ENCODE measurements around the gene NSUN2. TPM values are rescaled to one million over a fixed set of nuclear protein-coding genes. Genes with fewer than 3 reads are reported as not detected.

Gene NSUN2
- total and polyA plus RNA-seq, 2 donors (not counting 3 experiments of a cell fraction or from before 2014, with no cell fraction given), result 53.7 to 73.0 TPM

DNA sequence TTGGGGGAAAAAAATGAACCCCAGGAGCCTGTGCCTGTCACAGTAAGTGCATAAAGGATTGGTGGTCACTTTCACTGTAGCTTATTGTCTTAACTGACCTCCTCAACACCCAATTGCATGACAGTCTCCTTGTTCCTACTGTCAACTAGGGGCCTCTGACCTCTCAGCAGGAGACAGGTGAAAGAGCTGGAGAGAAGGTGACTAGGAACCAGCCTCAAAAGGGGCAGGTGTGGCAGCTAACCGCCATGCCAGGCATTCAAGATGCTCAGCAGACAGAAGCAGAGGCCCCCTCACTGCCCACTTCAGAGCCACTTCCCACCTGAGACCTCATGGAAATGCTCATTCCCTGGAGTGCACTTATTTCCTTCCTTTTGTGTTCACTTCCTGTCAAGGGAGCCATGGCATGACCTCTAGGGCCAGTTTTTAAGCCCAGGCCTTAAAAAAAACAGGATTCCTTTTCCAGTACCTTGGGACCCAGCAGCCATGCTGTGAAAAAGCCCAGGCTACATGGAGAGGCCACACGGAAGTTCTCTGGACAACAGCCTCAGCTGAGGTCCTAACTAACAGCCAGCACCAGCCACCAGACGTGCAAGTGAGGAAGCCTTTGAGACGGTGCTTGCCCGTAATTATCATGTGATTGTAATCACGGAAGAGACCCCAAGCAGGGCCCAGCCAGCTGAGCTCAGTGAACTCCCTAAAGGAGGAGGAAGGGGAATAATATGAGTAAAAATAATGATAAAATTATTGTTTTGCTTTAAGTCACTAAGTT lies 74.9 kb downstream of the NSUN2 start:
- Histone ChIP-seq H3K36me3 (ENCODE audit: control insufficient read depth in 2 of 2, extremely low read depth in 1 of 2, insufficient read depth in 2 of 2, low read length in 2 of 2) (no peaks in the 10 kb centered on the region), H2AFZ (ENCODE audit: low read depth, low read length) (no peak overlapping the region), H3K4me2 (ENCODE audit: insufficient read depth, low read length) (no peak overlapping the region), H3K9ac (replicated peaks; ENCODE audit: extremely low read depth, insufficient read depth, low read length) (no peak overlapping the region), H3K27me3 (ENCODE audit: control insufficient read depth in 2 of 2, insufficient read depth in 2 of 2, low read length in 2 of 2) (peaks cover 0 to 1% of the 10 kb centered on the region in 2 experiments), H3K9me1 (replicated peaks; ENCODE audit: control insufficient read depth, extremely low read depth, insufficient read depth, low read length) (no peaks in the 10 kb centered on the region), H4K20me1 (replicated peaks; ENCODE audit: control insufficient read depth, extremely low read depth, insufficient read depth, low read length) (no peaks in the 10 kb centered on the region), H3K27ac (ENCODE audit: insufficient read depth, low read depth, low read length) (no peak overlapping the region), H3K9me3 (replicated peaks; ENCODE audit: control insufficient read depth, insufficient read depth, low read length) (no peaks in the 10 kb centered on the region), H3K4me3 (replicated peaks in 1 of 3; ENCODE audit: insufficient read depth in 1 of 3, low read depth in 1 of 3, low read length in 3 of 3) (no peak overlapping the region), H3K79me2 (ENCODE audit: control insufficient read depth, insufficient read depth, low read length) (no peaks in the 10 kb centered on the region), H3K4me1 (ENCODE audit: control insufficient read depth, extremely low read depth, insufficient read depth, low read length) (peaks cover 5% of the 10 kb centered on the region)
- FAIRE-seq (no peak), DNase-seq (ENCODE audit: low read depth, low spot score) (no peak)
- dilution Hi-C loops (cut with MboI; ENCODE audit: extremely low pct_ligation_motif_present, low sequenced_read_pairs) (no loop called here), intact Hi-C loops (cut with micrococcal nuclease) (no loop called here)
- TF ChIP-seq POLR2A (IDR thresholded peaks at IDR 0.05; ENCODE audit: low read depth, low read length) (no peak), FOS (IDR thresholded peaks at IDR 0.05; ENCODE audit: borderline replicate concordance, insufficient read depth, low read length) (no peak), POLR2AphosphoS5 (IDR thresholded peaks at IDR 0.05; ENCODE audit: insufficient read depth, low read depth, low read length) (no peak), JUN (IDR thresholded peaks at IDR 0.05; ENCODE audit: borderline replicate concordance, insufficient read depth, insufficient read length, low read depth) (no peak), MYC (IDR thresholded peaks at IDR 0.05; ENCODE audit: low read depth, low read length) (no peak), GATA2 (IDR thresholded peaks at IDR 0.05; ENCODE audit: insufficient read depth, insufficient read length, low read depth, low read length) (no peak)
- TF ChIP-seq, protein P1, sequence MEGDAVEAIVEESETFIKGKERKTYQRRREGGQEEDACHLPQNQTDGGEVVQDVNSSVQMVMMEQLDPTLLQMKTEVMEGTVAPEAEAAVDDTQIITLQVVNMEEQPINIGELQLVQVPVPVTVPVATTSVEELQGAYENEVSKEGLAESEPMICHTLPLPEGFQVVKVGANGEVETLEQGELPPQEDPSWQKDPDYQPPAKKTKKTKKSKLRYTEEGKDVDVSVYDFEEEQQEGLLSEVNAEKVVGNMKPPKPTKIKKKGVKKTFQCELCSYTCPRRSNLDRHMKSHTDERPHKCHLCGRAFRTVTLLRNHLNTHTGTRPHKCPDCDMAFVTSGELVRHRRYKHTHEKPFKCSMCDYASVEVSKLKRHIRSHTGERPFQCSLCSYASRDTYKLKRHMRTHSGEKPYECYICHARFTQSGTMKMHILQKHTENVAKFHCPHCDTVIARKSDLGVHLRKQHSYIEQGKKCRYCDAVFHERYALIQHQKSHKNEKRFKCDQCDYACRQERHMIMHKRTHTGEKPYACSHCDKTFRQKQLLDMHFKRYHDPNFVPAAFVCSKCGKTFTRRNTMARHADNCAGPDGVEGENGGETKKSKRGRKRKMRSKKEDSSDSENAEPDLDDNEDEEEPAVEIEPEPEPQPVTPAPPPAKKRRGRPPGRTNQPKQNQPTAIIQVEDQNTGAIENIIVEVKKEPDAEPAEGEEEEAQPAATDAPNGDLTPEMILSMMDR (IDR thresholded peaks at IDR 0.05; ENCODE audit: extremely low read depth in 1 of 2, insufficient read depth in 1 of 2, low read depth in 1 of 2, low read length in 2 of 2), result no peak
- POLR2A ChIA-PET, result no interaction called here
- CTCF ChIA-PET, result no interaction called here
- BruUV-seq (replicated peaks), result no TSS peak
